Lower lobe of right lung (tissue), 2 donors: ENCODE measurements around the gene VSTM2B. TPM values are rescaled to one million over a fixed set of nuclear protein-coding genes. Genes with fewer than 3 reads are reported as not detected.

Experiments
- ATAC-seq, 2 donors: fragments of 200-7000 bp; cut with Tn5 transposase; one replicate each; pipeline ENCODE4 v1.9.1; 2020 to 2022; ENCODE audit warnings: mild to moderate bottlenecking in 2 of 2, moderate library complexity in 2 of 2
- DNase-seq: peaks from one replicate; pipeline ENCODE4 v3.0.0-alpha.2; 2020
- H3K27ac ChIP-seq: fragments of 200-600 bp; one replicate; pipeline ENCODE4 v1.8.0; 2022
- H3K27me3 ChIP-seq: fragments of 200-600 bp; one replicate; pipeline ENCODE4 v1.8.0; 2022; ENCODE audit warnings: low read depth
- H3K36me3 ChIP-seq: fragments of 200-600 bp; one replicate; pipeline ENCODE4 v1.8.0; 2022; ENCODE audit warnings: mild to moderate bottlenecking
- H3K4me1 ChIP-seq: fragments of 200-600 bp; one replicate; pipeline ENCODE4 v1.8.0; 2022
- H3K4me3 ChIP-seq: fragments of 200-600 bp; one replicate; pipeline ENCODE4 v1.8.0; 2022; ENCODE audit warnings: mild to moderate bottlenecking
- H3K9me3 ChIP-seq: fragments of 200-600 bp; one replicate; pipeline ENCODE4 v1.8.0; 2022
- intact Hi-C: fragments of 100-400 bp; cut with DNase I; formaldehyde crosslinking; loops from one replicate; pipeline ENCODE4 v1.11.0; 2022
- long read RNA-seq: library from polyadenylated mRNA; unstranded; transcript quantifications from one replicate; pipeline ENCODE4 v2.0.0, GENCODE V29; 2021
- total RNA-seq: library from RNA; stranded (reverse); fragmentation: NEBNext Ultra II Directional; extraction: Animal tissue kit (Norgen Biotek cat#: 25700); gene quantifications from one replicate; pipeline ENCODE4 v1.2.1, GENCODE V29; 2021
- TF ChIP-seq, protein P1 (sequence below): fragments of 200-600 bp; IDR thresholded peaks from one replicate; pipeline ENCODE4 v1.8.0; 2022; ENCODE audit warnings: antibody characterized with exemption, mild to moderate bottlenecking
- donor health status: DM: no; HTN: yes; CAD: no; lungs with severe emphysema.

VSTM2B gene
- total RNA-seq: not detected
- long read RNA-seq: 0 reads

DNA sequence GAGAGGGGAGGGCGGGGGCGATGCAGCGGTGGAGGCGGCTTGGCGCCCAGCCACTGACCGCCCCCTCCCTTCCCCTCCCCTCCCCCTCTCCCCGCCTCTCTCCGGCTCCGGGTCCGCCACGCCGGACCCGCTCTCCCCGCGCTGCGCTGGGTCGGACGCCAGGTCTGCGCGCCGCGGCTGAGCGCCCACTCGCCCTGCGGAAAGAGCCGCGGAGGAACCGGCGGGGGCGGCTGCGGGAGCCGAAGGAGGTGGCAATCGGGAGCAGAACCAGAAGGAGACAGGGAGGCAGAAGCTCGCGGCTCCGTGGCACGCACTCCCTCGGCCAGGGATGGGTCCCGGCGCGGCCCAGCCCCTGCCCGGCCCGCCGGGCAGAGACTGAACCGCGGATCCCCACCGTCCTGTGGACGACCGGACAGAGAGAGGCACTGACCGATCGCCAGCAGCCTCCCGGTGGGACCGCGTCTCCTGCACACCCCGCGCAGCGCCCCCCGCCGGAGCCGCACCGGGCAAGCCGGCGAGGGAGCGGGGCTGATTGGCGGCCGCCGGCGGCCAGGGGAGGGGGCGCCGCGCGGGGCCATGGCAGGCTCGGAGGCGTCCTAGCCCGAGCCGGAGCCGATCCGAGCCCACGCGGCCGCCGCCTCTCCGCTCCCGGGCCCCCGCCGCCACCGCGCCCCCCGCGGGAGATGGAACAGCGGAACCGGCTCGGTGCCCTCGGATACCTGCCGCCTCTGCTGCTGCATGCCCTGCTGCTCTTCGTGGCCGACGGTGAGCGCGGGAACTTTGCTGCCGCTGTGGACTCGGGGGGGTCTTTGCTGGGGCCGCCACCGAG is at the start of gene VSTM2B:
Gene VSTM2B, plus strand, starts transcription at position 94 of the 829 bp plus-strand sequence. Its CDS starts 590 bp downstream, at position 684.
- H3K27me3 ChIP-seq: peaks cover 97% of the 10 kb centered on the region
- DNase-seq: peak; percentile 18
- ATAC-seq: no peak
- H3K27ac ChIP-seq: no peak within 1 kb of the TSS
- no peaks in the 10 kb centered on the region for H3K9me3 ChIP-seq
- H3K36me3 ChIP-seq: no peaks in the 10 kb centered on the region
- TF ChIP-seq, protein P1, sequence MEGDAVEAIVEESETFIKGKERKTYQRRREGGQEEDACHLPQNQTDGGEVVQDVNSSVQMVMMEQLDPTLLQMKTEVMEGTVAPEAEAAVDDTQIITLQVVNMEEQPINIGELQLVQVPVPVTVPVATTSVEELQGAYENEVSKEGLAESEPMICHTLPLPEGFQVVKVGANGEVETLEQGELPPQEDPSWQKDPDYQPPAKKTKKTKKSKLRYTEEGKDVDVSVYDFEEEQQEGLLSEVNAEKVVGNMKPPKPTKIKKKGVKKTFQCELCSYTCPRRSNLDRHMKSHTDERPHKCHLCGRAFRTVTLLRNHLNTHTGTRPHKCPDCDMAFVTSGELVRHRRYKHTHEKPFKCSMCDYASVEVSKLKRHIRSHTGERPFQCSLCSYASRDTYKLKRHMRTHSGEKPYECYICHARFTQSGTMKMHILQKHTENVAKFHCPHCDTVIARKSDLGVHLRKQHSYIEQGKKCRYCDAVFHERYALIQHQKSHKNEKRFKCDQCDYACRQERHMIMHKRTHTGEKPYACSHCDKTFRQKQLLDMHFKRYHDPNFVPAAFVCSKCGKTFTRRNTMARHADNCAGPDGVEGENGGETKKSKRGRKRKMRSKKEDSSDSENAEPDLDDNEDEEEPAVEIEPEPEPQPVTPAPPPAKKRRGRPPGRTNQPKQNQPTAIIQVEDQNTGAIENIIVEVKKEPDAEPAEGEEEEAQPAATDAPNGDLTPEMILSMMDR: no peak
- intact Hi-C loops: no loop called here
- H3K4me1 ChIP-seq: peaks cover 18% of the 10 kb centered on the region
- no peak within 1 kb of the TSS for H3K4me3 ChIP-seq

DNA sequence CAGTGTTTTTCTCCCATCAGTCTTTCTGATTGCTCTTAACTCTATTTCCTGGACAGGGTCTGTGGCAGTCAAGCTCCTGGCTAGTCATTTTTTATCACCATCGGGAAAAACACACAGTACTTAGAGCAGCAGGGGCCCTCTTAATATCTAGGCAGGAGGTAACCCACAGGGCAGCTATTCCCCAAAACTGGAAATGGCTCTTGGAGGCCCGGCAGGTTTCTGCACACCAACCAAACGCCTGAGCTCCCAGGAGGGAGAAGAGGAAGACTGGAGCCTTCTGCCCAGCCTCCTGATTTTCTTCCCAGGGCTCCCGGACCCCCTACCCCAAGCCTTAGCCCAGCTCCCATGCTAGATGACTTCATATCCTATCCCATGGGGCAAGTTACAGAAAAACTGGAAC is 49.3 kb upstream of the VSTM2B start:
- ATAC-seq (no peak), DNase-seq (no peak)
- intact Hi-C loops: no loop called here
- H3K27ac ChIP-seq: no peak overlapping the region
- H3K4me1 ChIP-seq: no peaks in the 10 kb centered on the region
- TF ChIP-seq, protein P1: no peak
- H3K27me3 ChIP-seq: no peaks in the 10 kb centered on the region
- H3K36me3 ChIP-seq: no peaks in the 10 kb centered on the region
- no peak overlapping the region for H3K4me3 ChIP-seq
- no peaks in the 10 kb centered on the region for H3K9me3 ChIP-seq

DNA sequence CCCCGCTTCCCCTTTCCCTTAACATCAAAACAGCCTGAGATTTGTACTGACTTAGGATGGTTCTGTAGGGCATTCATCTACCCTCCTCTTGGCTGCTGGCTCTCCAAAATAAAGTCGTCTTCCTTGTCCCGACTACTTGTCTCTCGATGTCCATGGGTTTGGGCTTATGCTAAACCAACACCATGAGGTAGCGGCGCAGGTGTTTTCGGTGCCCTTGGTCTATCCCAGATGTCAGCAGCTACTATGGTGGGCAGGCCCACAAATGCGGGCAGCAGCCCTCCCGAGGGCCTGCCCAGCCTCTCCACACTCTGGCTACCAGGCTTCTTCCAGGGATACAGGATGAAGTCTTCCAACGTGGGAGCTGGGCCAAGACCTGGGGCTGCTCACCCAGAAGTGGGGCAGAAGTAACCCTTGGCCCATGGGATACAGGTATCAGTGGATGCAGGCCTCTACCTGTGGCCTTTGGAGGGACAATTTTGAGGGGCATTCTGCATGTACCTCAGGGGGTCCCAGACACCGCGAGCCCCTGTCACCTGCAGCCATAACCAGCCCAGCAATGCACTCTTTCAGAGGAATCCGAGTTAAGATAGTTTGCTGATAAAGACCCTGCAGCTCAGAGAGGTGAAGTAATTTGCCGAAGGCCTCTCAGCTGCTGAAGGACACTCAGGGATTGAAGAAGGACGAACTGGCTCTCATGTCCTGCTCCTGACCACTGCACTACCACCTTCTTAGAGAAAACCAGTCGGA is 47.8 kb upstream of the VSTM2B start:
- Histone ChIP-seq H3K36me3 (no peaks in the 10 kb centered on the region), H3K4me1 (no peaks in the 10 kb centered on the region), H3K27ac (no peak overlapping the region), H3K9me3 (no peaks in the 10 kb centered on the region), H3K4me3 (no peak overlapping the region), H3K27me3 (no peaks in the 10 kb centered on the region)
- intact Hi-C loops: no loop called here
- TF ChIP-seq, protein P1: no peak
- ATAC-seq: no peak
- no peak for DNase-seq

DNA sequence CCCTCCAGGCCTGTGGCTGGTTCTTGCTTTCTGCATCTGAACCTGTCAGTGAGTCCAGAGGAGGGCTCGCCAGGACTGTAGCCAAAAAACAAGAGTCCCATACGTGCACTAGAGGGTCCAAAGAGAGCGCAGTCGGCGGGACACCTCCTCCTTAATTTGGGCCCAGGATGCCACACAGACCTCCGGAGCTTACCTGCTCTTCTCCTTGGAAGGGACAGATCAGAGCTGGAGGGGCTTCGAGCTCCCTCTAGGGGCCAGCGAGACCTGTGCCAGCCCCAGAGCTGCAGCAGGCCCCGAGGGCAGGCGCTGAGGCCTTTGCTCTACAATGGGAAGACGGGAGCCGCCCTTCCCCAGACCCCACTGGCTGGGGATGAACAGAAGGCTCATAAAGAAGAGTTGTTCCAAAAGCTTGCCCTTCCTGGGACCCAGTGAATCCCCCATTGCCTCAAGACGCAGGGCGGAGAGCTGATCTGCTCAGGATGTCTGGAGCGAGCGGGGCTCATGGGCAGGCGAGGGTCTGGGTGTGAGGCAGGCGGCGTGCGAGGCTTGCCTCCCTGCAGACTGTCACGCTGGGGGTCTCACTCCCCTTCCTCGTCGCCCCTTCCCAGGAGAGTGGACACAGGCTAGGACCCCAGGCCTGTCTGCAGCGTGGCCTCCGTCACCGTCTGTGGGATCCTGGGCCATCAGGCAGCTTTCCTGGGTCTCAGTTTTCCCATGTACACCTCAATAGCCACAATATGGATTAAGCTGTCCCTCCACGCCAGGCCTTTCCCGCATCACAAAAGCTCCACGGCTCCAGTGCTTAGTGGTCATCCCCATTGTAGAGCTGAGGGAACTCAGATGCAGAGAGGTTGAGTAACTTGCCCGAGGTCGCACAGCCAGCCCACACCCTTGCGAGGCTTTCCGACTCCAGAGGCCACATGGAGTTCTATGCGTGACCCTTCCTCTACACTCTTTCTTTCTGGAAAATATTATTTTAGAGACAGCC is 46.9 kb upstream of the VSTM2B start:
- DNase-seq (no peak), ATAC-seq (no peak)
- intact Hi-C loops: no loop called here

More for the DNA sequence above, 46.9 kb upstream of the VSTM2B start:
- Histone ChIP-seq H3K36me3 (no peaks in the 10 kb centered on the region), H3K4me3 (no peak overlapping the region), H3K27me3 (no peaks in the 10 kb centered on the region), H3K27ac (no peak overlapping the region), H3K4me1 (no peaks in the 10 kb centered on the region), H3K9me3 (no peaks in the 10 kb centered on the region)
- TF ChIP-seq, protein P1: peak; percentile 28
